GM19035 (cell line): Measurements from ENCODE around the gene NPAS2.

Source experiments
- ATAC-seq: cut with Tn5 transposase; IDR thresholded peaks from one replicate; pipeline ENCODE4 v1.9.1; 2021; ENCODE audit not compliant: unreplicated experiment

The NPAS2 gene

DNA sequence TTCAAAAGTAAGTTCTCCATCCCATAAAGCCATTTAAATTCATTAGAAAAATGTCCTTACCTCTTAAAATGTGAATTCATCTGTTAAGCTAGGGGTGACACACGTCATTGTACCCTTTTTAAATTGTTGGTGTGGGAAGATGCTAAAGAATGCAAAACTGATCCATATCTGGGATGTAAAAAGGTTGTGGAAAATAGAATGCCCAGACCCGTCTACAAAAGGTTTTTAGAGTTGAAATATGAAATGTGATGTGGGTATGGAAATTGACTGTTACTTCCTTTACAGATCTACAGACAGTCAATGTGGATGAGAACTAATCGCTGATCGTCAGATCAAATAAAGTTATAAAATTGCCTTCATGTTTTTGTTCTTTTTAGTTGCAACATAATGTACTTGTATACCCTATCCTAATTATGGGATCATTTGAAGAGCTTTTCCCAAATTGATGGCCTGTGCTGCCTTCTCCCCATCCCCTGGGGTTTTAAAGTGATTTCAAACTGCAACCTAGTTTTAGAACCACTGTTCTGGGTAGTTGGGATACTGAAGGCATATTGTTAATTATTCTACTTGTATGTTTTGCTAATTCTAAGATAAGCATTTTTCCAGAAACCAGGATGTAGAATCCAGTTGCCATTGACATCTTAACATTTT is 186.3 kb downstream of the NPAS2 start:
- ATAC-seq = no peak

DNA sequence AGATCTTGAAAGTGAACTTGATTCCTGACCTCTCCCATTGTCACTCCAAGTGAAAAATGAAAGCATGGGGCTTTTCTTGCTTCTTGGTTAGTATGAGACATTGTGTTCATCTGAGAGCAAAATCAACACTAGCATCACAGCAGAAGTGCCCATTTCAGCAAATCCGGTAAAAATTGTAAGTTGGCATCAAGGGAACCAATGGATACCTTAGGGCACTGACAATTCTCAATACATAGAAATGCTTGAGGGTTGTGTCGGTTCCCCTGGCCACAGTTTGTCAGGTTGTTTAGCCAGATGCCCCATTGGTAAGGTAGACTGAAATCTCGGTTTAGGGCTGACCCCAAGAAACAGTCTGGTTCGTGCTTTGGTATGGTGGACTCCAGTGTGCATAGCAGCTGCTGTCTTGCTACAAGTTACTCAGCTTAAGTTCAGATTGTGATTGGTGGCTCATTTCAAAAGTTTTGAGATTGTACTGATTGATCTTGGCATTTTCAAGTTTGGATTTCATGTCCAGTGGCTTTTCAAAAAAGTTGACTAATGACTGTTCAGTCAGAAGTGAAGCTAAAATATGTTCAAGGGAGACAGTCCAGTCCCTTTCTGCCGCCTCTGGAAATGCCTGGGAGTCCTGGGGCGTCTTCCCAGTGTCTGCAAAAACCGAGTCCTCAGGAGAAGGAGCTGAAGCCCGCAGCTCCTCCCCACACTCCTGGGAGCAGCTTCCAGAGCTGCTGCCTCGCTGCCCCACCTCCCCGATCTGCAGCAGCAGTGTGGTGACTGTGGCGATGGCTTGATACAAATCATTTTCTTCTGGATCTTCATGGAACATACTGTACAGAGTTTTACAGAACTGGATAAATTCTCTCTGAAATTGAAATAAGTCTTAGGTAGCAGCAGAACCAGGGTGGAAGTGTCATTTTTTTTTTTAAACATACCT is 187.7 kb downstream of the NPAS2 start:
- no peak for ATAC-seq

DNA sequence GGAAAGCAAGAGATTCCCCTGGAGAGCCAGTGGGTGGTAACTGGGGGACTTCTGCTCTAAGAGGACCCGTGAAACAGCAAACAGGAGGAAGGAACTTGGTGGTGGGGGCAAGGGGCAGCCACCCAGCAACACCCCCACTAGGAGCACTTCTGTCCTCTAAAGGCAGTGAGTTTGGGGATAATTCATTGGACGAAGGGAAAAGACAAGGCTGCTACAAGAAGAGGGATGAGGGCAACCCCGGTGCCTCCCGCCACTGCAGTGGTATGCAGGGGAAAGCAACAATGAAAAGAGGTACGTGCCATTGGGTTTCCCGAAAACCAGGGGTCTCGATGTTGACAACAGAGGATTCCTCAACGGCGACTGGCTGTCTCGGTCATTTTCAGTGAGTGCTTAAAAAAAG is 191.2 kb downstream of the NPAS2 start:
- ATAC-seq = no peak

DNA sequence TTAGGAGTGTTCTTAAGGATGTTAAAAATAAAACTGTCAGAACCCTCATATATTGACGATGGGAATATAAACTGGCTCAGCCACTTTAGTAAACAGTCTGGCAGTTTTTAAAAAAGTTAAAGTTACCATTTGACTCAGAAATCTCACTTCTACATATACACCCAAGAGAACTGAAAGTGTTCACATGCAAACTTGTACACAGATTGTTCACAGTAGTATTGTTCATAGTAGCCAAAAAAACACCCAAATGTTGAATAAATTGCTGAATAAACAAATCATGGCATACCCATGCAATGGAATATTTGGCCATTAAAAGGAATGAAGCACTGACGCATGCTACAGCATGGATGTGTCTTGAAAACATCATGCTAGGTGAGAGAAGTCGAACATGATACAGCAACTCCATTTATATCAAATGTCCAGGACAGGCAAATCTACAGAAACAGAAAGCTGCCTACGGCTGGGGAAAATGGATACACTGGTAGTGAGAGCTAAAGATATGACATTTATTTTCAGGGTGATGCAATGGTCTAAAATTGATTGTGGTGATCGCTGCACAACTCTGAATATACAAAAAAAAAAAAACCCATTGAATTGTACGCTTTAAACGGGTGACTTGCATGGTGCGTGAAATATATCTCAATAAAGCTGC is 192.2 kb downstream of the NPAS2 start:
- ATAC-seq = peak; percentile 96

DNA sequence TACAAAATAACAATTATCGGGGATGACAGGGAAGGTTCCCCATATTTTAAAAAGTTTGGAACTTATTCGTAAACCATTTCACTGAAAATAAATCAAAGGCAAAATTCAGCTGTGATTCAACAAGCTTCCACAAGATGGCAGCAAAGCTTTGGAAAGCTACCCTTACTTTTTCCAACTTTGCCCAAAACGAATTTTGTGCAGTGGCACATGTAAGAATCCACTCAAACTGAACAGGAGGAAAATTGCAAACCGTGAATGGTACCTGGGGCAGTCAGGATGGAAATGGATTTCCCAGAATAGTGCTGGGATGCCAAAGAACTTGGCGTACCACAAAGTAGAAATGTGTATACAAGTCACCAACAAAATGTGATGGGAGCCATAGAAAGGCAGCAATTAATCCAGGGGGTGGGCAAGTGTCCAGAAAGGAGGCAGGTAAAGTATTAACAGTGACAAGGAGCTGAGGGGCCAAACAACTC is 192.8 kb downstream of the NPAS2 start:
- ATAC-seq = no peak

DNA sequence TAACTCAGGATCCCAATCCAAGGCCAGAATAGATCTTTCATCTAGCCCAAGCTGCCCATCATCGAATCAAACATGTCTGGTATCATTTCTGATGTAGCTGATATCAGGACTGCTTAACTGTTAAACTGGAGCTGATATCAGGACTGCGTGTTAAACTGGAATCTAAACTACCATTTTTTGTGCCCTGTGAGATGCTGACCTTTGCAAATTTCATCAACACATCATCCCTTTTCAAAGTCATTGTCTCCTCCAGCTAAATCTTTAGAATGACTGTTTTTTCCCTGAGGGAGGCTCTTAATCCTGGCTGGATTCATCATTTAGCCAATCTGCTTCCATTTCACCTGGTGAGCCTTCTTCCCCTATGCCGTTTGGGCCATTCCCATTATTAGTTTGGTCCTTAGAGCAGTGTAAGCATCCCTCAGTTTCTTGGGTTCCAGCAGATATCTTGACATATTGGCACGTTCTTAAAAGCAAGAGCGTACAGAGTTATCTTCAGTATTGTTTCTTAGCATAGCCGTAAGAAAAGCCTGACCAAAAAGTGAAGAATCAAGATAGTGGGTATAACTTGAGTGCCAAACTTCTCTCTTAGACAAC is 194.4 kb downstream of the NPAS2 start:
- ATAC-seq = no peak

DNA sequence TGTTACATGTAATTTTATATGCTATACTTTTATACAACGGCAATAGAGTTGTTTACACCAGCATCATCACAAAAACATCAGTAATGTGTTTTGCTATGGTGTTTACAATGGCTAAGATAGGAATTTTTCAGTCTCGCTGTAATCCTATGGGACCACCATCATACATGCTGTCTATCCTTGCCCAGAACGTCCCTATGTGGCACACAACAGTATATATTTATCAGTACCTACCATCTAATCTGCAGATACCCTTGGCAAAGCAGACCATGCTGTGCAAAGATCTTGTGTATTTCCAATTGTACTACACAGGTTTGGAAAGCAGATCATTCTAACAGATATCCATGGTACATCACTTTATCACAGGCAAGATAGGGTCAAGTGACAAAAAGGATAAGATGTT is 197.4 kb downstream of the NPAS2 start:
- ATAC-seq = no peak

DNA sequence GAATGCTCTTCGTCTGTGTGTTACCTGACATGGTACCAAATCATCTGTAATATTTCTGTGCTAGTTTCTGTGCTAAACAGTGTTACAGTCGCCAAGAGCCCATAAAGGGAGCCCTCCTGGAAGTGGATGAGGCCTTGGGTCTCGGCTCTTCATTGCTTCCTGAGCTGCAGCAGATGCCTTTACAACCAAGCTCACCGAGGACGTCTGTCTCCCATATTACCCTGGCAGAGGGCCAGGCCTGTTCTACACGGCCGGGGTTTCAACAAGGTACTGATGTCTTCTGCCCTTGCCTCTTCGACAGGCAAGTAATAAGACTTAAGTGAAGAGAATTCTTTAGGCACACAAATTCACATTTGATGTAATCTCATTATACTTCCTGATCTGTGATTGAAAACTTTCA is 199.0 kb downstream of the NPAS2 start:
- no peak for ATAC-seq

DNA sequence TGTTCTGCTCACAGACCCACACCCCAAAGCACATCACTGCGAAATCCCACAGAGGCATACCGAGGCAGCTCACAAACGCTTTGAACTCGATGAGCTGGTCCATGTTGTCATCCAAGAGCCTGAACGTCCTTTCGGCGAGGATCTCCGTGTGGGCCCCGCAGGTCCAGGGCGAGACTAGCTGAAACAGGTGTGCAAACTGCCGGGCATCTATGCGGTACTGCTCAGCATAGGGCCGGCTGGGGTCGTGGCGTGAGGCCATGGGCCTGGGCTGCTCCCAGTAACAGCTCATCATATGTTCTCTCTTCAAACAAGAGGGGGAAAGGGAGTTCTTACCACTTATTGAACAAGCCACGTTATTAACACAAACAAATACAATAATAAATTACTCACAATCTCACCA is 202.3 kb downstream of the NPAS2 start:
- ATAC-seq = no peak

DNA sequence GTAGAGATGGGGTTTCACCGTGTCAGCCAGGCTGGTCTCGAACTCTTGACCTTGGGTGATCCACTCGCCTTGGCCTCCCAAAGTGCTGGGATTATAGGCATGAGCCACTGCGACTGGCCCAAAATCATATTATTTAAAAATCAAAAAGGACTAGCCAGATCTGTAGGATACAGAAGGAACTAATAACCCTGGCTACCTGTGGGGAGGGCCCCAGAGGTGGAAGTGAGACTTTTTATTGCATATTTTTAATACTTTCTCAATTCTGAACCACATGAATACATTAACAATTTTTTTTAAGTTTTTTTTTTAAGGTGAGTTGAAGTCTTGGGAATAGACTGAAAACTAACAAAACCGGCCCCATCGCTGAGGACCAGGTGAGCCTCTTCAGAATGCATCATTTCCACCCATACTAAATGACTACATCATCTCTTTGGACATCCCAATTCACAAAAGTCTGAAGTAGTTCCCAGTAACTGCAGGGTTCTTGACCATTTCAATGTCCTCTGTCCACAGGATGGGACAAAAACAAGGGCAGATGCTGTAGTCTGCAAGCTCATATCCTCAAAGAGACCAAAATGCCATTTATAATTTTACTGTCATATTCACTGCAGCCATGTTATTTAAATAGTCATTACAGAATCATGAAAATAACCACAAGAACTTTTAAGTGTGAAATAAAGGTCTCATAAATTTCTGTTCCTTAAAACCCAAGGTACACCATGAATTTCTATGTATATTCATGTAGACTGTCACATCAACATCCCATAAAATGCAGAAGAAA is 203.6 kb downstream of the NPAS2 start:
- ATAC-seq = no peak

DNA sequence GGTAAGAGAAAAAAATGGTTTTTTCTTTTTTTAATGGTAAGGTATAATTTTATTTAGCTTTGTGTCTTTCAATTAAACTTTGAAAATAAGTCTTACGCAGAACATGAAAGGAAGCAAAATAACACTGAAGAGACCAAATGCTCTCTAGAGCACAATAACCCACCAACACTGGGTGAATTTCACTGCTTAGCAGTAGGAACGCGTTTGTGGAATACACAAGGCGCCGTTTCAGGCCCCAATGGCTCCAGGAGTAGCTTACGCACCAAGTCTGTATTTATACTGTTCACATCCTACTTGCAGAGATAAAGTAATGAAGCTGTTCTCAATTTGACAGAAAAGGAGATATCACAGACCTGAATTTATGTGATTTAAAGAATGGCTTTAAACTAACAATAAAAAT is 205.6 kb downstream of the NPAS2 start:
- no peak for ATAC-seq

DNA sequence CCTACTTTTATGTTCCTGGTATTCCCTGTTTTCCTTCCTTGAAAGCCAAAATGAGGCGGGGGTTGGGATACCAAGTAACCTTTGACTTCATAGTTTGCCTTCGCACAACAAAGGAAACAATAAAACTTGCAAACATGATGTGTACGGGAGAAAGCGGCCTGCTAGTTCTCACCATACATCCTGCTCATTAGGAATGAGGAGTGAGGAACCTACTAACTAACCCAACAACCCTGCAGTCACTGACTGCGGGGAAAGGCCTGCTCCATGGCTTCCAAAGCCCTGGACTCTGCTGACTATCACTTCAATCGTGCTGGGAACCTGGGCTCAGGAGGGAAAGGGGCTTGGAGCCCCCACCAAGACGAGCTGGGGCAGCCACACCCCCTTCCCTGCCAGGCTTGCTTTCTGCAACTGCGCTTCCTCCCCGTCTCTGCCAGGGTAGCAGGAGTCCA is 206.3 kb downstream of the NPAS2 start:
- no peak for ATAC-seq

DNA sequence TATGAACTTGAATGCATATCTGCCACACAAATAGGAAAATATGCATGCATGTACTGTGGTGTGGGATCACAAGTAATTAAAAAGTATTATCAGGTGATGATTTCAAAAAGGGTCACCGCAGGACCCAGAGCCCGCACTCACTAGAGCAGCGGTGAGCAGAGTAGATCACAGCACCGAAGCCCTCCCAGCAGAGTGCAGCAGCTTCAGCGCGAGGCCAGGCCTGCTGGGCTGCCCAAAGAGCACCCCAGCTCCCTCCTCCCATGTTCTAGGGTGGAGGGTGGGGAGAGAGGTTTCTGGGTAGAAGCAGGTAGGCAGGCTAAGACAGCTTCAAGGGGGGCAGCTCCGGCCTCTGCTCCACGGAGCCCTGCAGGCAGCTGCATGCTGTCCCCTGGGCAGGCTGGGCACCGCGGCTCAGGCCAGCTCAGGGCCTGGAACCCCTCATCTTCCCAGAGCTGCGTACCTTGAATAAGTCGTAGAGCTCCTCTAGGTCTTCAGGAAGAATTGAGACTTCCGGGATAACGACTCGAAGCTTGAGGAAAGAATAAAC is 207.1 kb downstream of the NPAS2 start:
- no peak for ATAC-seq

DNA sequence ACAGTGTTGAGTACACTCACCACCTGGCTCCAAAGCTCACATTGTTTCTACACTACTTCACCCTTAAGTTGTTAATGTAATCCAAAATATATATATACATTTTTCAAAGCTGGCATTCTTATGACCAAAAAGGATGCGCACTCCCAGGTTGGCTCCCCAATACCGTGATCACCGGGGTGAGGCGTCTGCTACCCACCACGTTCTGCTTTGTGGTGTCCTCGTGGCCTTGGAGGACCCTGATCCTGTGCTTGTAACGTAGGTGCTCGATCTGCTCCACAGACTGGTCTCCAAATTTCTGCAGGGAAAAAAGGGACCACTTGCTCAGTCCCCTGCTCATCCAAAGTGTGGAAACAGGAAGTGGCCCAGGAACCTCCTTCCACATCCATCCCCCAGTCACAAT is 207.9 kb downstream of the NPAS2 start:
- no peak for ATAC-seq

DNA sequence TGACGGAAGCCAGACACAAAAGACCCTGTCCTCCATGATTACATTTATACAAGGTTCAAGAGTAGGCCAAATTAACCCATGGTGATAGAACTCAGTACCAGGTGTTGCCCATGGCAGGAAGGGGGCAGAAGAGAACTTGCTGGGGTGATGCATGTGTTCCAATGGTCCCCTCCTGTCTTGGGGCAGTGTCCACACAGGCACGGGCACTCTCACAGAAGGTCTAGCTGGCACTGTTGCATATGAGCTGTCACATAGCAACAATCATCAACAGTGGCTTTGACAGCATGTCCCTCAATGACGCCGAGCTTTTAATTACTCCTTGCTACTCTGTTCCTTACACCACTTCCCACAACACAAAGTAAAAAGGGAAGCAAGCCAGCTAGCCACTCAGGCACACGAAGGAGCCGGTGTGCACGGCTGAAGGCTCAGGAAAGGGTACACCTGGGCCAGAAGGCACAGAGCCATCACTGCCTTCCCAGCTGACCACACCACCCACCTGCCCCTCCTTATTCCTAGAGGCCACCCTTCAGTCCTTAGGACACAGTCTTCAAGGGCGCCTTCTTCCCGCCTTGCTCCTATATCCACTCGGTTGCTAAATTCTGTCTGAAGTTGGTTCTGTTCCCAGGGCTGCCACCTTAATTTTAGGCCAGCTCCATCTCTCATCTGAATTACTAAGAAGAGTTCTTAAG is 211.1 kb downstream of the NPAS2 start:
- no peak for ATAC-seq

DNA sequence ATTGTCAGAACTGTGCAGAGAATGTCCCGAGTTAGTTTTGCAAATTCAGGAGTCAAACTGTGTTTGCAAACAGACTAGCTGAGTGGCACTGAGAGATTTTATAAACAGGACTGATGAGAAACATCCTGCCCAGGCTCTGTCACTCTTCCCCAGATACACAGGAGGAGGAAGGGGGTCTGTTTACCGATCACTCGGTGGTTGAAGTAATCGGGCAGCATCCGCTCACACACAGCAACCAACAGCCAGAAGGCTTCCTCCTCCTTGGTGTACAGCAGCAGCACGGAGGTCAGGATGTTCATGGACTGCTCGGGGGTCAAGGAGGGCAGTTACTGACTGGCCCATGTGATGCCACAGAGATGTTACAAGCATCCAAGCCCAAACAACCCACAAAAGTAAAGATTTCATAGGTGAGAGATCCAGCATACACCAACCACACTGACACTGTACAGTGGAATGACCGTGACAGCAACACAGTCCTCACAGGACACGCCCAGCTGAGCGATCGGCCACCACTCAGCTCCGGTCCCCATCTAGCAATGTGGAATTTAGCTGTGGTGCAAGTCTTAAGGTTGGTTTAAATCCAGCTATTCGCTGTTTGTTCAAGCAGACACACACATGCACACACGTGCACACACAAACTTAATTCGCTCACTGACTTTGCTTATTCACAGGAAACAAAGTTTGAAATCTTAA is 212.3 kb downstream of the NPAS2 start:
- no peak for ATAC-seq

DNA sequence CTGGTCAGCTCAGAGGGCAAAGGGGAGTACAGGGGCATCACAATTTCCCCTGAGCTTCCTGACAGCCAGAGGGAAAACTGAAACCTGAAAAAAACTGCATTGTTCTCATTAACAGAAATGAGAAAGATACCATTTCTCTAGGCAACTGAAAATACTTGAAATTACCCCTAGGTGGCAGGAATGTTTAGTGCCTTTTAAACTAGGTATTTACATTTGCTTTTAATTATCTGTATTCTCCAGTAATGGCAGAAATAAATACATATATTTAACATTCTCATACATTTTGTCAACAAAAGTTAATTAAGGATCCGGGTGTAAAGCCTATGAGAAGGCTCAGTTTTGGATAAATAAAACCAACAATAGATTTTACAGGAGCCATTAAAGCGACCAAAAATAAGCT is 216.6 kb downstream of the NPAS2 start:
- no peak for ATAC-seq

DNA sequence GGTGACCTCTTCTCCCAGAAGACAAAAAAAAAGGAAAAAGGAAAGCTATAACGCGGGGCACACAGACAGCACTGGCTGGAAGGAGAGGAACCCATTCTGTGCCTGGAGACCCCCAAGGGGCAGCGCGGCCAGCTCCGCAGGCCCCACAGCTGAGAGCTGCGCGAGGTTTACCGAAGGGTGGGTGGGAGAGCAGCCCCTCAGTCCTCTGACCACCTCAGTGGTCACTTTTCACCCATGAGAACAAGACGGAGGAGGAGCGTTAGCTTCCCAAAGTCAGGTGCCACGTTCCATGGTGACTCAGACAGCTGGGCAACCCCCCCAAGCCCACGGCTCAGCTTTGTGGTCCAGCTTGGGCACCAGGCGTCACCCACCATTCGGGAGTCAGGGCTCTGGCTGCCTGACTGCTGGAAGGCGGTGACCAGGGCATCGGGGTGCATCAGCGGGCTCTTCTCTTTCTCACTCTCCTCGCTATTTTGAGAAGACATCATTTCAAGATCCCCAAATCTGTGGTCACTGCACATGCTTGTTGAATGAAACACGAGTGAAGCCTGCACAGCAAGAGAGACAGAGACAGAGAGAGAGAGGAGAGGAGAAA is 217.3 kb downstream of the NPAS2 start:
- no peak for ATAC-seq
